HepG2 (cell line): Measurements from ENCODE around the gene KRTAP1-1. TPM values are rescaled to one million over a fixed set of nuclear protein-coding genes. Genes with fewer than 3 reads are reported as not detected.

ENCODE experiments used
- ATAC-seq: fragments of 200-7000 bp; cut with Tn5 transposase; 3 replicates; pipeline ENCODE4 v1.9.1; 2020; ENCODE audit warnings: mild to moderate bottlenecking, moderate library complexity
- BruUV-seq: library from RNA; stranded (reverse); fragments of 400-500 nt; replicated peaks from 2 replicates; lab custom pipeline; 2021; lab: Mats Ljungman, UMichigan
- CTCF ChIA-PET: fragments of 300-600 bp; formaldehyde crosslinking; extraction: SDS; loops from one replicate; lab custom pipeline; 2021; ENCODE audit warnings: low total read pairs, inconsistent platforms, low intra/inter-chr PET ratio; lab: Yijun Ruan, JAX
- POLR2A ChIA-PET: fragments of 350-600 bp; sonication (Branson Sonifier 250); formaldehyde crosslinking; loops from one replicate; lab custom pipeline; 2020; ENCODE audit warnings: antibody characterized with exemption, inconsistent platforms; lab: Yijun Ruan, JAX
- DNase-seq: peaks from one replicate; pipeline ENCODE4 v3.0.0-alpha.2; 2015; ENCODE audit warnings: low spot score
- FAIRE-seq: peaks from 3 replicates; lab custom pipeline; 2011; peaks lifted over from hg19 to GRCh38; lab: Jason Lieb, UNC
- H2AFZ ChIP-seq: one replicate; pipeline ENCODE4 v1.6.1; 2011; ENCODE audit warnings: low read length, inconsistent platforms
- H3K27ac ChIP-seq: fragments of 300-600 bp; 3 replicates; pipeline ENCODE4 v1.8.0; 2011; ENCODE audit warnings: mixed run types, mild to moderate bottlenecking, mixed read lengths, low read length, inconsistent platforms; ENCODE audit not compliant: insufficient read depth; ENCODE audit errors: extremely low read length
- H3K27me3 ChIP-seq, 2 experiments: fragments of 200-600 bp in 1 of 2; 2 replicates in 1 of 2; 3 replicates in 1 of 2; pipeline versions ENCODE4 v1.6.0 to v1.8.0; 2011; ENCODE audit warnings: low read length in 2 of 2, mild to moderate bottlenecking in 2 of 2, moderate library complexity in 2 of 2, inconsistent platforms in 1 of 2; ENCODE audit not compliant: insufficient read depth in 2 of 2, control insufficient read depth in 1 of 2
- H3K36me3 ChIP-seq, 2 experiments: fragments of 200-600 bp in 1 of 2; replicated peaks in 1 of 2; 2 replicates in 1 of 2; 3 replicates in 1 of 2; pipeline versions ENCODE4 v1.5.1 to v1.8.0; 2011; ENCODE audit warnings: low read length in 2 of 2, inconsistent platforms in 1 of 2; ENCODE audit not compliant: insufficient read depth in 2 of 2, control insufficient read depth in 1 of 2
- H3K4me1 ChIP-seq: 2 replicates; pipeline ENCODE4 v1.5.1; 2012; ENCODE audit warnings: low read length, inconsistent platforms; ENCODE audit not compliant: insufficient read depth
- H3K4me2 ChIP-seq: 2 replicates; pipeline ENCODE4 v1.6.0; 2011; ENCODE audit warnings: low read depth, low read length, inconsistent platforms
- H3K4me3 ChIP-seq, 3 experiments: fragments of 200-600 bp in 1 of 3; sonication (generic), shearing (Covaris generic) in 1 of 3; replicated peaks in 1 of 3; 2 replicates each; pipeline ENCODE4 v1.5.1; 2011 to 2016; ENCODE audit warnings: low read length in 3 of 3, inconsistent platforms in 2 of 3, low read depth in 2 of 3, mild to moderate bottlenecking in 2 of 3, control low read depth in 1 of 3, mixed read lengths in 1 of 3; ENCODE audit not compliant: insufficient read depth in 1 of 3
- H3K79me2 ChIP-seq: one replicate; pipeline ENCODE4 v1.6.1; 2011; ENCODE audit warnings: low read length, inconsistent platforms; ENCODE audit not compliant: insufficient read depth
- H3K9ac ChIP-seq: 2 replicates; pipeline ENCODE4 v1.6.0; 2011; ENCODE audit warnings: mild to moderate bottlenecking, low read depth, low read length, inconsistent platforms; ENCODE audit not compliant: insufficient read depth
- H3K9me3 ChIP-seq: 2 replicates; pipeline ENCODE4 v1.5.1; 2012; ENCODE audit warnings: mild to moderate bottlenecking, low read length
- H4K20me1 ChIP-seq: 2 replicates; pipeline ENCODE4 v1.6.0; 2011; ENCODE audit warnings: inconsistent platforms, mild to moderate bottlenecking, low read length, moderate library complexity; ENCODE audit not compliant: insufficient read depth
- KDM4B ChIP-seq: sonication (generic); formaldehyde crosslinking; IDR thresholded peaks from 2 replicates; pipeline ENCODE4 v1.4.0; 2020; ENCODE audit warnings: missing genetic modification reagents
- MAFF ChIP-seq: IDR thresholded peaks from 2 replicates; pipeline ENCODE4 v1.6.1; 2011; ENCODE audit warnings: low read depth, low read length, improper control_type of control experiment
- MIXL1 ChIP-seq: IDR thresholded peaks from 2 replicates; pipeline ENCODE4 v1.6.1; 2016
- NFKB2 ChIP-seq: sonication (generic); formaldehyde crosslinking; IDR thresholded peaks from 2 replicates; pipeline ENCODE4 v1.4.0; 2020; ENCODE audit warnings: missing genetic modification reagents, borderline replicate concordance
- ZBTB8A ChIP-seq: sonication (generic); formaldehyde crosslinking; IDR thresholded peaks from 2 replicates; pipeline ENCODE4 v1.4.0; 2020; ENCODE audit warnings: mild to moderate bottlenecking, low read depth, missing genetic modification reagents, borderline replicate concordance
- WGBS: methylation state at CpG from one replicate; pipeline ENCODE4 v1.1.6; 2017; ENCODE audit warnings: low lambda C conversion rate; 5-methylcytosine and 5-hydroxymethylcytosine counted together
- in situ Hi-C: cut with HindIII; loops from 2 replicates; pipeline ENCODE4 v1.10.0; 2017; ENCODE audit warnings: low pct_unique_long_range_greater_than_20kb; ENCODE audit not compliant: extremely low pct_ligation_motif_present
- intact Hi-C: fragments of 100-400 bp; cut with micrococcal nuclease; formaldehyde crosslinking; loops from one replicate; pipeline ENCODE4 v1.10.0; 2022; ENCODE audit not compliant: unreplicated experiment
- polyA plus RNA-seq, 8 experiments: library from polyadenylated mRNA; depleted of rRNA in 3 of 8; stranded (reverse) in 7 of 8; unstranded in 1 of 8; fragments of >200 nt; fragmentation: Illumina TruSeq in 4 of 8; extraction: Trizol in 4 of 8; gene quantifications; 2 replicates each; pipeline versions ENCODE4 v1.2.1 to v1.2.3, GENCODE V29; 2011 to 2016; ENCODE audit warnings: low read depth in 4 of 8, missing spikeins in 1 of 8, mixed read lengths in 1 of 8; ENCODE audit not compliant: insufficient read depth in 1 of 8
- total RNA-seq, 5 experiments: library from RNA; depleted of rRNA; stranded (reverse); fragments of >200 nt; fragmentation: Illumina TruSeq; extraction: Trizol; gene quantifications; 2 replicates each; pipeline ENCODE4 v1.2.3, GENCODE V29; 2016; ENCODE audit warnings: low read depth in 1 of 5
- TF ChIP-seq, protein P1 (sequence below): sonication (generic); formaldehyde crosslinking; IDR thresholded peaks from 2 replicates; pipeline ENCODE4 v1.8.1; 2022; ENCODE audit warnings: mild to moderate bottlenecking, missing genetic modification reagents

Gene KRTAP1-1
- total and polyA plus RNA-seq, 2 of the 13 experiments (the other 11 are each of a cell fraction or from before 2014, with no cell fraction given): not detected

GRCh38 chr17:41054025-41054424 lies 12.8 kb upstream of the KRTAP1-1 start:
- BruUV-seq: no TSS peak
- ChIA-PET CTCF (no interaction called here), POLR2A (no interaction called here)
- no peaks in the 10 kb centered on the region for H3K79me2 ChIP-seq
- no peak overlapping the region for H3K4me3 ChIP-seq
- DNase-seq: no peak
- no peaks in the 10 kb centered on the region for H3K27me3 ChIP-seq
- peaks cover 15% of the 10 kb centered on the region for H3K4me1 ChIP-seq
- no peak overlapping the region for H3K9ac ChIP-seq
- H2AFZ ChIP-seq: no peak overlapping the region
- no peaks in the 10 kb centered on the region for H4K20me1 ChIP-seq
- ATAC-seq: no peak
- in situ Hi-C loops (loop anchor here (10.0 kb wide), 1 partner anchor 99 kb away; no protein-coding TSS in a partner anchor), intact Hi-C loops (no loop called here)
- no peaks in the 10 kb centered on the region for H3K9me3 ChIP-seq
- no peak for FAIRE-seq
- no peak overlapping the region for H3K27ac ChIP-seq
- no peak overlapping the region for H3K4me2 ChIP-seq
- 95% methylated on average over 4 of the region's 4 CpGs for WGBS
- no peaks in the 10 kb centered on the region for H3K36me3 ChIP-seq
- TF ChIP-seq MAFF: no peak
- TF ChIP-seq NFKB2 (CRISPR knock-in tag): no peak
- TF ChIP-seq, protein P1, sequence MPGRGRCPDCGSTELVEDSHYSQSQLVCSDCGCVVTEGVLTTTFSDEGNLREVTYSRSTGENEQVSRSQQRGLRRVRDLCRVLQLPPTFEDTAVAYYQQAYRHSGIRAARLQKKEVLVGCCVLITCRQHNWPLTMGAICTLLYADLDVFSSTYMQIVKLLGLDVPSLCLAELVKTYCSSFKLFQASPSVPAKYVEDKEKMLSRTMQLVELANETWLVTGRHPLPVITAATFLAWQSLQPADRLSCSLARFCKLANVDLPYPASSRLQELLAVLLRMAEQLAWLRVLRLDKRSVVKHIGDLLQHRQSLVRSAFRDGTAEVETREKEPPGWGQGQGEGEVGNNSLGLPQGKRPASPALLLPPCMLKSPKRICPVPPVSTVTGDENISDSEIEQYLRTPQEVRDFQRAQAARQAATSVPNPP (CRISPR knock-in tag): no peak
- TF ChIP-seq MIXL1 (CRISPR knock-in tag): no peak
- no peak for TF ChIP-seq KDM4B (CRISPR knock-in tag)

- no TSS peak for BruUV-seq
- DNase-seq: no peak
- Histone ChIP-seq H3K9me3 (no peaks in the 10 kb centered on the region), H3K9ac (no peak overlapping the region), H4K20me1 (no peaks in the 10 kb centered on the region), H3K36me3 (no peaks in the 10 kb centered on the region), H3K4me3 (no peak overlapping the region), H3K27me3 (no peaks in the 10 kb centered on the region), H3K79me2 (no peaks in the 10 kb centered on the region), H2AFZ (no peak overlapping the region), H3K4me1 (peaks cover 17% of the 10 kb centered on the region), H3K4me2 (no peak overlapping the region), H3K27ac (no peak overlapping the region)
- intact Hi-C loops: no loop called here
- TF ChIP-seq ZBTB8A: no peak
- ATAC-seq: no peak
- in situ Hi-C loops: loop anchor here (10.0 kb wide), 1 partner anchor 98 kb away; no protein-coding TSS in a partner anchor
- no peak for FAIRE-seq
- ChIA-PET CTCF (no interaction called here), POLR2A (no interaction called here)
Observed at GRCh38 chr17:41052566-41052965, 11.3 kb upstream of the KRTAP1-1 start.
